B cell (primary cell): Measurements from ENCODE around the gene ATG13. TPM values are rescaled to one million over a fixed set of nuclear protein-coding genes. Genes with fewer than 3 reads are reported as not detected.

Experiments used
- ATAC-seq: fragments of 200-7000 bp; cut with Tn5 transposase; one replicate; pipeline ENCODE4 v1.10.0; 2021; ENCODE audit warnings: low read depth, mild to moderate bottlenecking, moderate number of reproducible peaks, moderate library complexity
- CTCF ChIA-PET: fragments of 350-600 bp; sonication (Branson Sonifier 250); formaldehyde crosslinking; loops from one replicate; lab custom pipeline; 2021; ENCODE audit warnings: antibody characterized with exemption, inconsistent platforms; lab: Charles Lee
- POLR2A ChIA-PET: fragments of 350-600 bp; sonication (Branson Sonifier 250); formaldehyde crosslinking; loops from one replicate; lab custom pipeline; 2021; ENCODE audit warnings: antibody characterized with exemption; lab: Charles Lee
- DNase-seq: peaks from one replicate; pipeline ENCODE4 v3.0.0; 2013
- H2AFZ ChIP-seq: 2 replicates; pipeline ENCODE4 v1.6.1; 2012; ENCODE audit warnings: mild to moderate bottlenecking, low read depth, low read length; ENCODE audit not compliant: insufficient read depth, poor library complexity, severe bottlenecking
- H3K27ac ChIP-seq, 2 donors: 1 replicate in 1 of 2; 2 replicates in 1 of 2; pipeline ENCODE4 v1.5.1; 2012 to 2013; ENCODE audit warnings: low read length in 2 of 2, mild to moderate bottlenecking in 2 of 2, moderate library complexity in 1 of 2
- H3K27me3 ChIP-seq, 4 experiments: fragments of 200-600 bp in 1 of 4; sonication (generic) in 1 of 4; replicated peaks in 1 of 4; 1 replicate in 2 of 4; 2 replicates in 2 of 4; pipeline versions ENCODE4 v1.6.1 to v1.7.0; 2013 to 2016; ENCODE audit warnings: low read length in 3 of 4, mild to moderate bottlenecking in 2 of 4, mixed read lengths in 1 of 4, moderate library complexity in 1 of 4; ENCODE audit not compliant: insufficient read depth in 4 of 4, control insufficient read depth in 3 of 4; ENCODE audit errors: control extremely low read depth in 1 of 4
- H3K36me3 ChIP-seq, 2 experiments: replicated peaks in 1 of 2; 1 replicate in 1 of 2; 2 replicates in 1 of 2; pipeline versions ENCODE4 v1.6.1 to v1.7.1; 2013; ENCODE audit warnings: low read length in 1 of 2; ENCODE audit not compliant: insufficient read depth in 2 of 2, control insufficient read depth in 1 of 2; ENCODE audit errors: control extremely low read depth in 1 of 2, extremely low read depth in 1 of 2
- H3K4me1 ChIP-seq, 2 donors: fragments of 200-600 bp in 1 of 2; sonication (generic) in 1 of 2; 1 replicate in 1 of 2; 2 replicates in 1 of 2; pipeline versions ENCODE4 v1.5.1 to v1.6.1; 2013 to 2017; ENCODE audit warnings: low read length in 2 of 2; ENCODE audit not compliant: control insufficient read depth in 2 of 2, insufficient read depth in 2 of 2
- H3K4me2 ChIP-seq: replicated peaks from 2 replicates; pipeline ENCODE3; 2012; ENCODE audit warnings: mild to moderate bottlenecking, low read depth, low read length; ENCODE audit not compliant: poor library complexity, severe bottlenecking
- H3K4me3 ChIP-seq, 5 experiments: fragments of 200-600 bp in 1 of 5; sonication (generic) in 1 of 5; 1 replicate in 3 of 5; 2 replicates in 2 of 5; pipeline versions ENCODE4 v1.5.1 to v1.7.0; 2011 to 2016; ENCODE audit warnings: low read length in 4 of 5, mild to moderate bottlenecking in 4 of 5, low read depth in 2 of 5, control low read depth in 1 of 5, moderate library complexity in 1 of 5; ENCODE audit not compliant: insufficient read depth in 1 of 5; ENCODE audit errors: control extremely low read depth in 1 of 5, extremely low read depth in 1 of 5
- H3K79me2 ChIP-seq: fragments of 200-600 bp; sonication (generic); one replicate; pipeline ENCODE4 v1.6.0; 2016; ENCODE audit warnings: low read length; ENCODE audit not compliant: control insufficient read depth, insufficient read depth
- H3K9ac ChIP-seq: fragments of 200-600 bp; sonication (generic); 2 replicates; pipeline ENCODE4 v1.6.1; 2017; ENCODE audit warnings: mild to moderate bottlenecking, low read length, moderate library complexity
- H3K9me3 ChIP-seq, 3 donors: one replicate each; pipeline versions ENCODE4 v1.6.1 to v1.7.1; 2013; ENCODE audit warnings: low read length in 2 of 3; ENCODE audit not compliant: control insufficient read depth in 2 of 3, insufficient read depth in 1 of 3; ENCODE audit errors: control extremely low read depth in 1 of 3
- H4K20me1 ChIP-seq: 2 replicates; pipeline ENCODE4 v1.6.0; 2012; ENCODE audit warnings: mild to moderate bottlenecking, low read length; ENCODE audit not compliant: insufficient read depth, control insufficient read depth, poor library complexity, severe bottlenecking
- H3K27ac Mint-ChIP-seq: one replicate; pipeline ENCODE4 v1.8.0; 2021; ENCODE audit warnings: mixed read lengths
- H3K27me3 Mint-ChIP-seq: one replicate; pipeline ENCODE4 v1.8.0; 2021; ENCODE audit warnings: mixed read lengths
- H3K4me1 Mint-ChIP-seq: one replicate; pipeline ENCODE4 v1.8.0; 2021; ENCODE audit warnings: mixed read lengths
- H3K4me3 Mint-ChIP-seq: one replicate; pipeline ENCODE4 v1.8.0; 2021; ENCODE audit warnings: mixed read lengths
- H3K9me3 Mint-ChIP-seq: one replicate; pipeline ENCODE4 v1.8.0; 2022; ENCODE audit warnings: mixed read lengths; ENCODE audit not compliant: insufficient read depth
- CTCF ChIP-seq: fragments of 200-600 bp; IDR thresholded peaks from one replicate; pipeline ENCODE4 v1.8.0; 2022; ENCODE audit warnings: antibody characterized with exemption, mild to moderate bottlenecking
- EZH2 ChIP-seq: IDR thresholded peaks from 2 replicates; pipeline ENCODE4 v1.6.1; 2012; ENCODE audit warnings: borderline replicate concordance, low read depth, mild to moderate bottlenecking, moderate library complexity, low read length; ENCODE audit not compliant: insufficient read depth, poor library complexity, severe bottlenecking
- WGBS: methylation state at CpG from one replicate; pipeline ENCODE4 v1.1.5; 2013; ENCODE audit warnings: missing lambda C conversion rate; ENCODE audit not compliant: insufficient coverage; 5-methylcytosine and 5-hydroxymethylcytosine counted together
- intact Hi-C: fragments of 100-400 bp; cut with micrococcal nuclease; formaldehyde crosslinking; loops from one replicate; pipeline ENCODE4 v1.10.0; 2022
- polyA plus RNA-seq: library from polyadenylated mRNA; depleted of rRNA; stranded (reverse); fragments of >200 nt; gene quantifications from 2 replicates; pipeline ENCODE4 v1.2.3, GENCODE V29; 2012
- total RNA-seq, 2 donors: library from RNA; stranded (reverse); fragments of 120-200 nt in 1 of 2; gene quantifications; 1 replicate in 1 of 2; 2 replicates in 1 of 2; pipeline versions ENCODE4 v1.2.3 to v1.2.4, GENCODE V29; 2013 to 2022

The ATG13 gene
- total and polyA plus RNA-seq, 2 donors (not counting 1 experiment from before 2014, with no cell fraction given) = 48.5 to 88.8 TPM

DNA sequence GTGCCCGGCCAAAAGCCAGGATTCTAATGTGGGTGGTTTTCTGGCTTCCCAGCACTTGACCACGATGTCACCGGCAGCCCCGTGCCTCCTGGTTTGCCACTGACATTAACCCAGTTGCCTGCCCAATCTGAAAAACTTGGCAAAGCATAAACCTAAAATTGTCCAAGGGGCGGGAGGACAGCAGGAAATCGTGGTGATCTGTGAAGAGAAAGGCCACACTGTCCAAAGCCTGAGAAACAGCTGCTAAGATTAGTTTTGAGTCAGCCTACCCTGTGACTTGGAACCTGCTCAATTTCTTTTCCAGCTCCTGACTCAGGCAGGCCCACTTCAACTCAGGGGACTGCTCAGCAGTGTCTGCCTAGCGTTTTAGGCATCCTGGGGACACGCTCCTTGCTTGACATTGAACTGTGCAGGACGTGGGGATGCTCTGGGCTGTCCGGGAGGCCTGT is 93.5 kb downstream of the ATG13 start:
- H3K27me3 Mint-ChIP-seq = no peaks in the 10 kb centered on the region
- Histone ChIP-seq H3K9ac (no peak overlapping the region), H3K27ac (no peak overlapping the region), H3K36me3 (peaks cover 1 to 19% of the 10 kb centered on the region in 2 experiments), H3K79me2 (peaks cover 3% of the 10 kb centered on the region), H2AFZ (no peak overlapping the region), H4K20me1 (no peaks in the 10 kb centered on the region), H3K4me1 (no peaks in the 10 kb centered on the region), H3K9me3 (no peaks in the 10 kb centered on the region), H3K4me3 (no peak overlapping the region), H3K4me2 (no peak overlapping the region), H3K27me3 (no peaks in the 10 kb centered on the region)
- ChIA-PET POLR2A (no interaction called here), CTCF (no interaction called here)
- ATAC-seq = no peak
- H3K27ac Mint-ChIP-seq = no peak overlapping the region
- TF ChIP-seq EZH2 (no peak), CTCF (no peak)
- WGBS = 95% methylated on average over 8 of the region's 10 CpGs
- DNase-seq = no peak
- no peaks in the 10 kb centered on the region for H3K9me3 Mint-ChIP-seq
- no peak overlapping the region for H3K4me3 Mint-ChIP-seq
- H3K4me1 Mint-ChIP-seq = no peaks in the 10 kb centered on the region
- intact Hi-C loops = no loop called here

- TF ChIP-seq EZH2 (no peak), CTCF (no peak)
- CTCF ChIA-PET = no interaction called here
Measured at GRCh38 chr11:46711303-46711702, 94.0 kb downstream of the ATG13 start.

More at GRCh38 chr11:46711303-46711702, 94.0 kb downstream of the ATG13 start:
- Mint-ChIP-seq H3K27ac (no peak overlapping the region), H3K4me1 (no peaks in the 10 kb centered on the region), H3K4me3 (no peak overlapping the region), H3K27me3 (no peaks in the 10 kb centered on the region), H3K9me3 (no peaks in the 10 kb centered on the region)
- Histone ChIP-seq H3K79me2 (no peaks in the 10 kb centered on the region), H3K27ac (no peak overlapping the region), H3K36me3 (peaks cover 1 to 16% of the 10 kb centered on the region in 2 experiments), H3K9ac (no peak overlapping the region), H3K4me1 (no peaks in the 10 kb centered on the region), H4K20me1 (no peaks in the 10 kb centered on the region), H3K9me3 (no peaks in the 10 kb centered on the region), H3K4me2 (no peak overlapping the region), H3K4me3 (no peak overlapping the region), H3K27me3 (no peaks in the 10 kb centered on the region), H2AFZ (no peak overlapping the region)
- intact Hi-C loops = no loop called here
- ATAC-seq (no peak), DNase-seq (no peak)
- POLR2A ChIA-PET = no interaction called here
- 100% methylated on average over 1 of the region's 5 CpGs for WGBS
